NCI-H2227 (cell line): ENCODE measurements around the gene TRAPPC2L.
"Not testable (repeated sequence)": the region's sequence is repeated elsewhere in the genome, so short reads cannot be mapped to it uniquely, and the experiment has no call there.

Experiments
- DNase-seq: peaks from one replicate; lab custom pipeline; 2025; ENCODE audit not compliant: unreplicated experiment; lab: John Stamatoyannopoulos, UW

Gene TRAPPC2L

GRCh38 chr16:88818575-88818874, 38.4 kb upstream of the TRAPPC2L start:
- DNase-seq = no peak

GRCh38 chr16:88819126-88819525, 37.8 kb upstream of the TRAPPC2L start:
- no peak for DNase-seq

DNA sequence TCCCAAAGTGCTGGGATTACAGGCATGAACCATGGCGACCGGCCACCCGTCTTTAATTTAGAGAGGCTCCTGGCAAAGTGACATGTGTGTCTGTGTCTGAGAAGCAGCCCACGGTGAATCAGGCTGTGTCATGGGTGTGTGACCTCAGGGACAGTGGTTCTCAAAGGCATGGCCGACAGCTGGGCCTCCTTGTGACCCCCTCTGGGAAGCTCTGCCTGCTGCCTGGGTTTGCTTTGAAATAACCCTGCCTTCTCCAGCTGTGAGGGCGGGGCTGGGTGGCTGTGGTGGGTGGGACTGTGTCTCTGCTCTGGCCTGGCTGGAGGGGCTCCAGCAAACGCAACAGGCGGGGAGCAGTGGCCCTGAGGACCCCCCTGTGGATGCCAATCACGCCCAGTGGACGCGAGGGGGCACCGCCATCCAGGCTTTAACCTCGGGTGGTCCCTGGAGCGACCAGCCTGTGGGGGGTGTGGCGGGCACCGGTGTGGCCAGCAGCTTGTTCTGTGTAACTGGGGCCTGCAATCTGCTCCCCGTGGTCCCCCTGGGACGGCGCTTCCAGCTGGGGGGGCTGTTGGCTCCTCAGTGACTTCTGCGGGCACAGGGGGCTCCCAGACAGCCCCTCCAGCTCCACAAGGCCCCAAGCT, 36.4 kb upstream of the TRAPPC2L start:
- no peak for DNase-seq

DNA sequence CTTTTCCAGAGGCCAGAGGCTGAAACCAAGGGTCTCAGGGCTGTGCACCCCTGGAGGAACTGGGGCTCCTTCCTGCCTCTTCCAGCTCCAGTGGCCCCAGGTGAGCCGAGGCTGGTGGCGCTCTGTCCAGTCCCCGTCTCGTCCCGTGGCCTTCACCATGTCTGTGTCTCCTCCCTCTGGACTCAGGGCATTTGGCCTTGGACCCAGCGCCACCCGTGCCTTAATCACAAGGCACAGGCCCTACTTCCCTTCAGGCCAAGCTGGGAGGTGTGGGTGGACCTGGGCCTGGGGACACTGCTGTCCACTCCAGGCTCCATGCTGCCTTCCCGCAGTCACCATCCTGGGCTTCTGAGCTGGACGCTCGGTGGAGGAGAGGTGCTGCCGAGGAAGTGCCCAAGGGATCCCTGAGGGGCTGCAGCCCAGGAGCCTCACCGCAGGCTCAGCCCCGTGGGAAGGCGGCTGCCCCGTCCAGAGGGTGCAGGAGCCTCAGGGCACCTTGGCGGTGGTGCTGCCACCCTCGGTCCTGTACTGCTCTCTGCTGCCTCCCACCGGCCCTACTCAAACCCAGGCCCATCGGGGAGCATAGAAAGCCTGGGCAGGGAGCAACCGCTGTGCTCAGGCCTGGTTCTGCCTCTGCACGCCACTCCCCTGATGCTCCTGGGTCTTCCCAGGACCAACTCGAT, 35.6 kb upstream of the TRAPPC2L start:
- DNase-seq = no peak

DNA sequence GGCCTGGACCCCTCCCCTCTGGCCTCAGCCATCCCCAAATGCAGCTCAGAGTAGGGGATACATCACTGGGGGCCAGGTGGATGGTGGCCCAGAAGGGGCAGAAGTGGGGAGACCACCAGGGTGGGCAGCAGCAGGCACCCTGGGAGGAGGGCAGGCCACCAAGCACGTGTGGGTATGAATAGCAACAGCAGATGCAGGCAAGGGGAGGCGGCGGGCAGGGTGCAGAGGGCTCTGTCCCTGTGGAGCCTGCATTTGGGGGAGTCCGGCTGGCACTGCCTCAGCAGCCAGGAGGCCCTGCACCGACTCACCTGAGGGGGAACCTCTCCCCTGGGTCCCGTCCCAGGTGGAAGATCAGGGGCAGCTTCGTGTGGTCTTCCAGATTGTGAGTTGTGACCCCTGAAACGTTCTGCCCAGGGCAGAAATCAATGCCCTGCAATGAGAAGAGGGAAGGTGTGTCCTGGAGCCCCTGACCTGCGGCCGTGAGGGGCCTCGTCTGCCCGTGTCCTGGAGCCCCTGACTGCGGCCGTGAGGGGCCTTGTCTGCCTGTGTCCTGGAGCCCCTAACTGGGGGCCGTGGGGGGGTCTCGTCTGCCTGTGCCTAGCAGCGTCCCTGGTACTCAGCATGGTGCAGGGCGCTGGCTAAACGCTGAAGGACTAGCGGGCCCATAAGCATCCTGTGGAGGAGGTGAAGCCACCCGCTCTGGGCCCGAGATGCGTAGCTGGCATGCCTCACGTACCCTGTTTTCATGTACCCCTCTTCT, 34.5 kb upstream of the TRAPPC2L start:
- no peak for DNase-seq

DNA sequence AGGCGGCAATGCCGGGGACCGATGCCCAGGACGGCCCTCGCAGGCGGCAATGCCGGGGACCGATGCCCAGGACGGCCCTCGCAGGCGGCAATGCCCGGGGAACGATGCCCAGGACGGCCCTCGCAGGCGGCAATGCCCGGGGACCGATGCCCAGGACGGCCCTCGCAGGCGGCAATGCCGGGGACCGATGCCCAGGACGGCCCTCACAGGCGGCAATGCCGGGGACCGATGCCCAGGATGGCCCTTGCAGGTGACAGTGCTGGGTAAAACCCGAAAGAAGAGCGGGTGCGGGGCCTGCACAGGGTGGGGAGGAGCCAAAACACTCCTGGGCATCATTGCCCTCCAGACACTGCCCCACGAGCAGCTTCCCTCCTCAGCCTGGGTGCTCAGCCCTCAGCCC, 33.3 kb upstream of the TRAPPC2L start:
- DNase-seq = not testable (repeated sequence)

DNA sequence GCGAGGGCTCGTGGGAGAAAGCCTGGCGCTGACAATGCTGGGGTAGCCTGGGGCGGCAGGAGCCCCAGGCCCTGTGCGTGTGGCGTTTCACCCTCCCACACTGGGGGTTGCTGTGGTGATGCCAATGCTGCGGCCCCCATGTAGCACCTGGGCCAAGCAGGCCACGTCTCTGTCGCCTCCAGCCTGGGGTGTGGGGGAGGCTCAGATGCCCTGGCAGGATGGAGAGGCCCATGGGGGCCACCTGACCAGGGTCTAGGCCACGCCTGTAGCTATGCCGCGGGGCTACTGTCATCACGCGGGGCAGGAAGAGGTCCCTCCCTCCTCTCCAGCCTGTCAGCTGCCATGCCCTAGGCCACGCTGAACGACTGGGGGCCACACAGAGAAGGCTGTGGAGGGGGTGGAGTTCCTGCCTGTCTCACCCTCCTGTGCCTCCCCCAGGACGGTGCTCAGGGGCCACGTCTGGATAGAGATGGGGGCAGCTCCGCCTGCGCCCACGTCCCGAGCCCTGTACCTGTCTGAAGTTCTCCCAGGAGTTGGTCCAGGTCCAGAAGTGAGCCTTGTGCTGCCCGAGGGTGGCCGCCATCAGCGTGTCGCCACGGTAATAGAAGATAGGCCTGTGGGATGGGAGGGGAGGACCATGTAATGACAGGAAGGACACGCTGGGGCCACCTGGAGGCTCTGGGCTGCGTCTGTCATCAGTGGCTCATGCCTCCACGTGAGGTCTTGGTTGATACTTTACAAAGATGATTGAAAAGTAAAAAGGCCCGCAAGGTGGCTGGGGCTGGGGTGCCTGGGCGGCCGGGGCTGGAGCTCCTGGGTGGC, 32.5 kb upstream of the TRAPPC2L start:
- no peak for DNase-seq

- DNase-seq = no peak
Measured at GRCh38 chr16:88825146-88825545, 31.8 kb upstream of the TRAPPC2L start.

- DNase-seq = no peak
Measured at GRCh38 chr16:88826070-88826840, 30.7 kb upstream of the TRAPPC2L start.

DNA sequence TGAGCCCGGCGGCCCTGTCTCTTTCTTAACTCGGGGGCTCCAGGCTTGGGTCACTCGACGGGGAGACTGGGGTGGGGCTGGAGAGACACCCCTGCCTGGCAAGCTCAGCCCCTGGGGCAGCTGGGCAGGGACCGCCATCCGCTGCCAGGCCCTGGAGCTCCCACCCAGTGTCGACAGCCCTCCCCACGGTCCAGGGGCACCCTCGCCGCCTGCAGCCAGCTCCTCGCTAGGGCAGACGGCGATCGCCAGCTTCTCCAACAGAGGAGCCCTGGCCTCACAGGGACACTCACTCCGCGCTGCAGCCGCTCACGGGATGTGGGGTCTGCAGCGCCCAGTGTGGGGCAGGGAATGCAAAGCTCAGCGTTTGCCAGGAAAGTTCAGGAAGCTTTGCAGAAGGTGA, 29.2 kb upstream of the TRAPPC2L start:
- DNase-seq = no peak

GRCh38 chr16:88828711-88829110, 28.2 kb upstream of the TRAPPC2L start:
- DNase-seq = no peak

GRCh38 chr16:88830258-88830657, 26.7 kb upstream of the TRAPPC2L start:
- DNase-seq = no peak

GRCh38 chr16:88830783-88831182, 26.1 kb upstream of the TRAPPC2L start:
- DNase-seq = no peak

GRCh38 chr16:88831838-88832237, 25.1 kb upstream of the TRAPPC2L start:
- DNase-seq = no peak

DNA sequence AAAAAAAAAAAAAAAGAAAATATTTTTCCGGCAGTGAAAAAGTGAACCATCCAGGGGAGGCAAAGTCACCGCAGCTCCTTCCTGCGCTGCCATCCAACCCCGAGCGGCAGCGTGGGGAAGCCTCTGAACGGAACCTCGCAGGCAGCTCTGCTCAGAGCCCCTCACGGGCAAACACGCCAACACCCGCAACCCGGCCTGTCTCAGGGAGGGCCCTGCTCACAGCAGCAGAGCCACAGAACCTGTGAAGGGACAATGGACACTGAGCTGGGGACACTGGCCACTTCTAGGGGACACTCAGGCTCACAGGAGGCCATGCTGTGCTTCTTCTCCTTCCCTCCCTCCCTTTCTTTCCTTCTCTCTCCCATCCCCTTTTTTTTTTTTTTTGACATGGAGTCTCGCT, 23.8 kb upstream of the TRAPPC2L start:
- DNase-seq = no peak

GRCh38 chr16:88834670-88835069, 22.3 kb upstream of the TRAPPC2L start:
- no peak for DNase-seq

GRCh38 chr16:88835383-88835782, 21.5 kb upstream of the TRAPPC2L start:
- no peak for DNase-seq

DNA sequence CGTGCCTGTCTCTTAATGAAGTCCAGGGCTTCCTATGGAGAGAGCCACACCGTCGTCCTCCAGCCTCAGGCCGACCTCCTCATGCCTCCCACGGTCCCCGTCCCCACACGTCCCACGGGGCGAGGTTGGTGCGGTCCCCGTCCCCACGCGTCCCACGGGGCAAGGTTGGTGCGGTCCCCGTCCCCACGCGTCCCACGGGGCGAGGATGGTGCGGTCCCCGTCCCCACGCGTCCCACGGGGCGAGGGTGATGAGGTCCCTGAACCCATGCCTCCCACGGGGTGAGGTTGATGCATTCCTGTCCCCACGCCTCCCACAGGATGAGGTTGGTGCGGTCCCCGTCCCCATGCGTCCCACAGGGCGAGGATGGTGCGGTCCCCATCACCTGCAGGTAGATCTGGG, 21.1 kb upstream of the TRAPPC2L start:
- DNase-seq = no peak

DNA sequence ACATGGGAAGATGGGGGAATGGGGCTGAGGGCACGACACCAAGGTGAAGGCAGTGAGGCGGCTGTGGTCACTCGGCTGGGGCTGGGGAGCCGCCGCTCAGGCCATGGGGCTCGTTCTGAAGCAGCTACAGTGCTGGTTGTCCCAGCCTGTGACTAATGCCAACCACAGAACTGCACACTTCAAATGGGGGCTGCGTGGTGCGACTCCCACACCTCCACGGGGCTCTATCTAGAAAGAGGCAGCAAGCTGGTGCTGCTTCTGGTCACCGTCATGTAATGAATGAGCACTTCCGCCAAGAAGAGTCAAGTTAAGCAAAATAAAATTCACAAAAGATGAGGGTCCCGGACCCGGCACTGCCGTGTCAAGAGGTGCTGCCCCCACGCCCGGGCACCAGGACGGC, 20.1 kb upstream of the TRAPPC2L start:
- DNase-seq = no peak

DNA sequence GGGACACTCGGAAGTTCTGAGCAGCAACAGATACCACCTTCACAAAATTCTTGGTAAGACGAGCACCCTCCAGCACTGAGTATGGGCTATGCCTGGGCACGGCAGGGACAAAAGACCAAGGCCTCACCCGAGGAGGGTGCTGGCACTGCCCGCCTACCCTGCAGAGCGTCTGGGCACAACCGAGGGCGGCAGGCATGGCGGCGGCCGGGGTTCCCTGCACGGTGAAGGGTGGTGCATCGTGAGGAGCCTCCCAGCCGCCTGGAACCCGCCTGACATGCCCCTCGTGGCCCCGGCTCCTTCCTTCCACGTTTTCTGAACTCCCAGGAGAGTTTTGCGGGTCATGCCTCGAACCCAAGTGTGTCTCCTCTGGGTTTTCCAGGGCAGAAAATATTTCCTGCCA, 19.1 kb upstream of the TRAPPC2L start:
- DNase-seq = no peak

DNA sequence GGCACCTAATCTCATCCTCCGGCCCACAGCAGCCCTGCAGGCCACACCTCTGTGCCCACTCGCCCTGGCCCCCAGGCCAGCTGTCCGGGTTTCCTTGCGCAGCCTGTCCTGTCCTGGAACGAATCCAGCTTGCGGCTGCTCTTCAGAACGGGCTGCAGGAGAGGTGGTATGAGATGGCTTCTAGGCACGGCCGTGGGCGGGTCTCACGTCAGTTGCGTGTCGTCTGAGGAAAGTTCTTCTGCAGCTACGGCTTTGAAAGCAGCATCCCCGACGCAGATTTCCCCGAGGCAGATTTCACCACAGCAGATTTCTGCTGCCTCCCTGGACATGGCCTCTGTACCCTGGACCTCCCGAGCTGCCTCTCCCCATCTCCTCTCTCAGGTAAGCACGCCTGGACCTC, 18.4 kb upstream of the TRAPPC2L start:
- no peak for DNase-seq
